OCI-LY3 (cell line): ENCODE results near the gene MAMDC4.

Experiments used
- H2AFZ ChIP-seq: fragments of 200-600, 300-600 bp; shearing (Covaris generic); 2 replicates; pipeline ENCODE4 v1.6.0; 2014; ENCODE audit warnings: antibody characterized with exemption, low read depth, low read length
- H3K27ac ChIP-seq: fragments of 200-600, 300-600 bp; sonication (generic); 2 replicates; pipeline ENCODE4 v1.5.1; 2014; ENCODE audit warnings: mild to moderate bottlenecking, low read length, moderate library complexity, mixed read lengths
- H3K27me3 ChIP-seq: fragments of 200-600, 300-600 bp; sonication (generic); 2 replicates; pipeline ENCODE4 v1.6.1; 2014; ENCODE audit warnings: low read depth, low read length, mixed read lengths
- H3K36me3 ChIP-seq: fragments of 200-600, 300-600 bp; sonication (generic); replicated peaks from 2 replicates; pipeline ENCODE3; 2014; ENCODE audit warnings: low read depth, low read length, mixed read lengths
- H3K4me1 ChIP-seq: fragments of 300-600, 200-600 bp; sonication (generic); 2 replicates; pipeline ENCODE4 v1.6.1; 2014; ENCODE audit warnings: low read length, mixed read lengths
- H3K4me2 ChIP-seq: fragments of 200-600, 300-600 bp; sonication (generic); 2 replicates; pipeline ENCODE4 v1.6.1; 2014; ENCODE audit warnings: low read length, mixed read lengths
- H3K4me3 ChIP-seq: fragments of 300-600, 200-600 bp; sonication (generic); 2 replicates; pipeline ENCODE4 v1.5.1; 2014; ENCODE audit warnings: antibody characterized with exemption, mild to moderate bottlenecking, low read length, moderate library complexity
- H3K79me2 ChIP-seq: fragments of 300-600, 200-600 bp; shearing (Covaris generic); 2 replicates; pipeline ENCODE4 v1.6.1; 2014; ENCODE audit warnings: mild to moderate bottlenecking, low read length, mixed read lengths
- H3K9ac ChIP-seq: fragments of 300-600, 200-600 bp; shearing (Covaris generic); 2 replicates; pipeline ENCODE4 v1.6.0; 2014; ENCODE audit warnings: mild to moderate bottlenecking, low read length, moderate library complexity
- H3K9me3 ChIP-seq: fragments of 200-600, 300-600 bp; shearing (Covaris generic); 2 replicates; pipeline ENCODE4 v1.6.1; 2014; ENCODE audit warnings: low read length, mixed read lengths; ENCODE audit not compliant: insufficient read depth
- H4K20me1 ChIP-seq: fragments of 200-600, 300-600 bp; sonication (generic); 2 replicates; pipeline ENCODE4 v1.6.1; 2016; ENCODE audit warnings: low read length, mixed read lengths; ENCODE audit not compliant: insufficient read depth
- CTCF ChIP-seq: fragments of 200-600, 300-600 bp; sonication (generic); IDR thresholded peaks from 2 replicates; pipeline ENCODE4 v1.5.1; 2014; ENCODE audit warnings: antibody characterized with exemption, low read length, low read depth
- EZH2phosphoT487 ChIP-seq: fragments of 200-600 bp; shearing (Covaris generic); IDR thresholded peaks from 2 replicates; pipeline ENCODE4 v1.6.1; 2018; ENCODE audit warnings: antibody characterized with exemption, mixed run types, low read depth

Gene MAMDC4

DNA sequence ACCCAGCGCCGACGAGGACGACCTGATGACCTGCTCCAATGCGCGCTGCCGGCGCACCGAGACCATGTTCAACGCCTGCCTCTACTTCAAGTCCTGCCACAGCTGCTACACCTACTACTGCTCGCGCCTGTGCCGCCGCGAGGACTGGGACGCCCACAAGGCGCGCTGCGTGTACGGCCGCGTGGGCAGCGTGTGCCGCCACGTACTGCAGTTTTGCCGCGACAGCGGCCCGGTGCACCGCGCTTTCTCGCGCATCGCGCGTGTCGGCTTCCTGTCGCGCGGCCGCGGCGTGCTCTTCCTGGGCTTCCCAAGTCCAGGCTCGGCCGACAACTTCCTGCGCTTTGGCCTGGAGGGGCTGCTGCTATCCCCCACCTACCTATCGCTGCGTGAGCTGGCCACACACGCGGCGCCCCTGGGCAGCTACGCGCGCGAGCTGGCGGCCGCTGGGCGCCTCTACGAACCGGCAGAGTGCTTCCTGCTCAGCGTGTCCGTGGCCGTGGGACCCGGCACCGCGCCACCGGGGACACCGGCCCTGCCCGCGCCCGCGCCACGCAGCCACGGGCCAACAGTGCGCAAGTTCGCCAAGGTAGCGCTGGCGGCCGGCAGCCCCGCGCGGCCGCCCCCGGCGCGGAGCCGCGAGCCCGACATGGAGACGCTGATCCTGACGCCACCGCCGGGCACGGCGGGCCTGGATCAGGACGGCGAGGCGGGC, 5.6 kb upstream of the MAMDC4 start:
- Histone ChIP-seq H3K27me3 (no peaks in the 10 kb centered on the region), H3K4me2 (no peak overlapping the region), H3K79me2 (no peaks in the 10 kb centered on the region), H3K4me3 (no peak overlapping the region), H3K27ac (no peak overlapping the region), H3K9ac (no peak overlapping the region), H3K36me3 (no peaks in the 10 kb centered on the region), H3K9me3 (no peaks in the 10 kb centered on the region), H3K4me1 (peaks cover 18% of the 10 kb centered on the region), H4K20me1 (peaks cover 10% of the 10 kb centered on the region), H2AFZ (no peak overlapping the region)
- TF ChIP-seq EZH2phosphoT487 = no peak
- TF ChIP-seq CTCF = no peak

DNA sequence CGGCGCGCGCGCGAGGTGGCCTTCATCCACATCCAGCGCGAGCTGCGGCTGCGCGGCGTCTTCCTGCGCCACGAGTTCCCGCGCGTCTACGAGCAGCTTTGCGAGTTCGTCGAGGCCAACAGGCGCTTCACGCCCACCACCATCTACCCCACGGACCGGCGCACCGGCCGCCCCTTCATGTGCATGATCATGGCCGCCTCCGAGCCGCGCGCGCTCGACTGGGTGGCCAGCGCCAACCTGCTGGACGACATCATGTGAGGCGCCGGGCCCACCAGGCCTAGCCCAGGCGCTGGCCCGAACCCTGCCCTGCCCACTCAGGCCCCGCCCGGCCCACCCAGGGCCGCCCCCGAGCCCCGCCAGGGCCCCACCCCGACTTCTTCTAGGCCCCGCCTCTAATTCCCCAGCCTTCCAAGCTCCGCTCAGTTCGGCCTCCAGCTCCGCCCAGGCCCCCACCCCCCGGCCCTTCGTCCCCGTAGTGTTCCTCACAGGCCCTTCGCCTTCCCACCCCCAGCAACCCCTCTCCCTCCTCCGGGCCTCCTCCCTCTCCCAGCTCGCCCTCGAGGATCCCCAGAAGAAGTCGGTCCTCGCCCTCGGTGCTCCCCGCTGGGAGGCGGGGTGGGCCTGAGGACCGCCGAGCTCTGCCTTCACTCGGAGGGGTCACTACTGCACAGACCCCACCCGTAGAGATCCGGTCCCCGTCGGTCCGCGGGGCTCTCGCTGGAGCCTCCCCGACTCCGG, 4.9 kb upstream of the MAMDC4 start:
- no peak overlapping the region for H2AFZ ChIP-seq
- H3K36me3 ChIP-seq = no peaks in the 10 kb centered on the region
- no peak for TF ChIP-seq EZH2phosphoT487
- no peak for TF ChIP-seq CTCF
- peak overlapping the region; percentile 82 for H3K4me3 ChIP-seq
- H3K9me3 ChIP-seq = no peaks in the 10 kb centered on the region
- H3K4me2 ChIP-seq = peak overlapping the region; percentile 95
- no peak overlapping the region for H3K9ac ChIP-seq
- no peak overlapping the region for H3K27ac ChIP-seq
- H4K20me1 ChIP-seq = peaks cover 10% of the 10 kb centered on the region
- H3K4me1 ChIP-seq = peaks cover 18% of the 10 kb centered on the region
- no peaks in the 10 kb centered on the region for H3K27me3 ChIP-seq
- no peaks in the 10 kb centered on the region for H3K79me2 ChIP-seq

GRCh38 chr9:136847826-136848392, 4.2 kb upstream of the MAMDC4 start:
- Histone ChIP-seq H3K27me3 (no peaks in the 10 kb centered on the region), H3K79me2 (no peaks in the 10 kb centered on the region), H3K9me3 (no peaks in the 10 kb centered on the region), H3K4me3 (peak overlapping the region; percentile 82), H2AFZ (peak overlapping the region; percentile 24; the same call in 1 of the 2 replicates), H4K20me1 (peaks cover 10% of the 10 kb centered on the region), H3K9ac (peak overlapping the region; percentile 89), H3K36me3 (no peaks in the 10 kb centered on the region), H3K27ac (no peak overlapping the region), H3K4me1 (peaks cover 18% of the 10 kb centered on the region), H3K4me2 (peak overlapping the region; percentile 95)
- TF ChIP-seq EZH2phosphoT487 (no peak), CTCF (no peak)

DNA sequence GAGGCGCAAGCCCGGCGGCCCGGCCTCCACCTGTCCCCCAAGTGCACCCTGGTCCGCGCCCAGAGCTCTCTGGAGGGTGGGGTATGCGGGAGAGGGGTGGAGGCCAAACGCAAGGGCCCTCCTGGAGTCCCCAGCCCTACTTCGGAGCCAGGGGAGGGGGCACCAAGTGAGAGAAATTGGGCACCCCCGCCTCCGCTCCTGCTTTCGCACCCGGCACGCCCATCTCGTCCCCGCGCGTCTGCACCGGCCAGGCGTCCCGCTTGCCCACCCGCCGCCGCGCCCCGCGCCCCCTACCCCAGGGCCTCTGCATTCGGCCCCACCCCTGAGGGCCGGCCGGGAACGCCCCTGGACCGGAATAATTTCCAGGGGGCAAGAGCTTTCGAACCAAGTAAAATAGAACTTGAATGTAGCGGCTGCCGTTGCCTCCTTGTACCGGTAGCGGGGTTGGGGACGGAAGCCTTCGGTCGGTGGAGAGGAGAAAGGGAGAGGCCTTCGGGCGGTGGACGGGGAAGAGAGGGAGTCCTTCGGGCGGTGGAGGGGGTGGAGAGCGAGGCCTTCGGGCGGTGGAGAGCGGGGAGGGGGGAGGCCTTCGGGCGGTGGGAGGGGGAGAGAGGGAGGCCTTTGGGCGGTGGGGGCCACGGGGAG, 3.6 kb upstream of the MAMDC4 start:
- TF ChIP-seq CTCF (no peak), EZH2phosphoT487 (no peak)
- Histone ChIP-seq H3K79me2 (no peaks in the 10 kb centered on the region), H4K20me1 (peaks cover 10% of the 10 kb centered on the region), H3K9ac (peak overlapping the region; percentile 89), H3K4me2 (peak overlapping the region; percentile 95), H3K36me3 (no peaks in the 10 kb centered on the region), H3K4me3 (peak overlapping the region; percentile 82), H2AFZ (peak overlapping the region; percentile 24; the same call in 1 of the 2 replicates), H3K9me3 (no peaks in the 10 kb centered on the region), H3K27ac (peak overlapping the region; percentile 73), H3K27me3 (no peaks in the 10 kb centered on the region), H3K4me1 (peaks cover 12% of the 10 kb centered on the region; the same call in 1 of the 2 replicates)
